Suppressor macrophage treated with lipopolysaccharide for 4 hours (primary cell): Measurements from ENCODE around the gene CSNK1G1.

Experiments
- DNase-seq: peaks from one replicate; pipeline ENCODE4 v3.0.0-alpha.2; 2020

The CSNK1G1 gene

GRCh38 chr15:64152507-64153387 lies 203.2 kb downstream of the CSNK1G1 start:
- no peak for DNase-seq

- DNase-seq = no peak
Observed at GRCh38 chr15:64151727-64152506, 204.1 kb downstream of the CSNK1G1 start, which contains the start of gene SNX22. Gene SNX22 (plus strand): TSS chr15:64151731. CDS start chr15:64151776, 45 bp downstream.

DNA sequence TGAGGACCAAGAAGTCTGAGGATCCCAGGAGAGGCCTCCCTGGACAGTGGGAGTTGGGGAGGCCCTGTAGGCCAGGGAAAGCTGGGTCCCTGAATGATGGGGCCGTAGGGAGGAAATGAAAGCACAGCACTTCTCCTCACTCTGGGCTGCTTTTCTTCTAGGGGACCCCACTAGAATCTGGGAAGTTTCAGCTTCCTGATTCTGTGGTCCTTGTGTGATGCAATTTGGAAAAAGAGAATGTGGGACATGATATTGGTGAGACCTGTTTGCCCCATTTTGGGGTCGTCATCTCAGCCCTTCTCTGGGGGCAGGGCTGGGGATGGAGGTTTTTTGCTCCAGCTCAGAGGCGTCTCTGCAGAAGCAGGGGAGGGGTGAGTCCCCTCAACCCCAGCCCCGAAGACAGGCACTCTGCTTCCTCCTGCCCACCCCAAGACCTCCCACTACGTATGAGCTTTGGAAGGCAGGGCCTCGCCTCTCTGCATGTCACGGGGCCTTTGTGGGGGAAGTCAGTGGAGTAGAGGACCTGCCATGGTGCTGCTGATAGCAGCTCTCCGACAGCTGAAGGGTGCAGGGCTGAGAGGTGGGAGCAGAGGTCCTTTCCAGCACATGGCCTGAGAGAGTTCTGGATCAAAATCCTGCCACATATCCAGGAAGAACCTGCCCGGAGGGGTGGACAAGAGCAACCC lies 205.9 kb downstream of the CSNK1G1 start:
- DNase-seq = no peak

GRCh38 chr15:64149424-64149823 lies 206.5 kb downstream of the CSNK1G1 start:
- peak; percentile 31 for DNase-seq

- no peak for DNase-seq
Observed at GRCh38 chr15:64148581-64148980, 207.4 kb downstream of the CSNK1G1 start.

DNA sequence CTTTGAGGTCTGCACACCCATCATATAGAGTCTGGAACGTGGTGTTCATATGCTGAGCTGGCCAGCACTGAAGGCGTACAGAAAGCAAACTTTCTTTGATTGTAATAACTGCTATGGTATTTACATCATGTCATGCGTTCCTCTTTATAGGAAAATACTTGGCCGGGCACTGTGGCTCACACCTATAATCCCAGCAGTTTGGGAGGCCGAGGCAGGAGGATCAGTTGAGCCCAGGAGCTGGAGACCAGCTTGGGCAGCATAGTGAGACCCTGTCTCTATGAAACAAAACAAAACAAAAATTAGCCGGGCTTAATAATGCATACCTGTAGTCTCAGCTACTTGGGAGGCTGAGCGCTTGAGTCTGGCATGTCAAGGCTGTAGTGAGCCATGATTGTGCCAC lies 207.8 kb downstream of the CSNK1G1 start:
- no peak for DNase-seq

DNA sequence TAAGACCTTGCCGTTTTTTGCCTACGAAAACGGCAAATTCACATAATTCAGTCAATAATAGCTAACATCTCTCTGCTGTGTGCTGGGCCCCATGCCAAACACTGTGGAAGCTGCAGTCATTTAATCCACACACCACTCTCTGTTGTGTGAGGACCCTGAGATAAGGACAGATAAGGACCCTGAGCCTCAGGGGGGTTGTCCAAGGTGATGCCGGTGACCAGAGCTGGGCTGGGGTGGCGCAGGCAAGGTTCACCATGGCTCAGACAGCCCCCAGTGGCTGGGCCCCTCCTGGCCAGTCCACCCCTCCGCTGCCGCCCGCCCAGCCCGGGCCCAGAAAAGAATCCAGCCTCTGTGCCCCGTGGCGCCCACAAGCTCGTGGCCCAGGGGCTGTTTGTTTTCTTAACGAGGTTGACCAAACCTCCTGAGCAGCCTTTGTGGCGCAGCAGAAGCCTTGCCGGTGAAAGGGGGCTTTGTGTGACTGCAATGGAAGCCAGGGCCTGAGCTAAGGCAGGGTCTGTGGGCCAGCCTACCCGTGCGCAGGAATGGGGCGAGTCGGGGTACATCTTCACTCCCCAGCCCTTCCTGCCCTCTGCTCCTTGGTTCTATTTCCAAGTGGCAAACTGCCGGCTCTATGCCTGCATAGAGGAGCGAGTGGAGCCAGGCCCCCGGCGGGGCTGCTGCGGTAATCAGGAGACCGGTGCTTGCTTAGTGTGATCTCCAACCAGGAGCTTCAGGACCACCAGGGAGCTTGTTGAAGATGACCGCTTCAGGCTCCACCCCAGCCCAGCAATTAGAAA lies 208.9 kb downstream of the CSNK1G1 start:
- DNase-seq = no peak

DNA sequence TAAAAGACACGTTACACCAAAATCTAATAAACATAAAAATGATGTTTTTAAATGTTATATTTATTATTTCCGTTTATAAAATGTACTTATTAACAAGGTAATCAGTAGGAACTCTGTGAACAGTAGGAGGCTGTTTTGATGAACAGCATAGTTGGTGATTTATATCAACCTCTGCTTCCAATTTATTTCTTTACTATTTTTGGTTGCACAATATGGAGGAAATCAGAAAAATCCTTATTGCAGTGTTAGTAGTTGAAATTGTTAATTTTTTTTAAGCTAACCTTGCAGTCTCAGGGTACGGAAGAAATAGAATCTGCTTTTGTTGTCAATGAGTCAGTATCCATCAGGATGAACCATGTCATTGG lies 209.5 kb downstream of the CSNK1G1 start:
- DNase-seq = no peak

- no peak for DNase-seq
Observed at GRCh38 chr15:64146041-64146440, 209.9 kb downstream of the CSNK1G1 start.

DNA sequence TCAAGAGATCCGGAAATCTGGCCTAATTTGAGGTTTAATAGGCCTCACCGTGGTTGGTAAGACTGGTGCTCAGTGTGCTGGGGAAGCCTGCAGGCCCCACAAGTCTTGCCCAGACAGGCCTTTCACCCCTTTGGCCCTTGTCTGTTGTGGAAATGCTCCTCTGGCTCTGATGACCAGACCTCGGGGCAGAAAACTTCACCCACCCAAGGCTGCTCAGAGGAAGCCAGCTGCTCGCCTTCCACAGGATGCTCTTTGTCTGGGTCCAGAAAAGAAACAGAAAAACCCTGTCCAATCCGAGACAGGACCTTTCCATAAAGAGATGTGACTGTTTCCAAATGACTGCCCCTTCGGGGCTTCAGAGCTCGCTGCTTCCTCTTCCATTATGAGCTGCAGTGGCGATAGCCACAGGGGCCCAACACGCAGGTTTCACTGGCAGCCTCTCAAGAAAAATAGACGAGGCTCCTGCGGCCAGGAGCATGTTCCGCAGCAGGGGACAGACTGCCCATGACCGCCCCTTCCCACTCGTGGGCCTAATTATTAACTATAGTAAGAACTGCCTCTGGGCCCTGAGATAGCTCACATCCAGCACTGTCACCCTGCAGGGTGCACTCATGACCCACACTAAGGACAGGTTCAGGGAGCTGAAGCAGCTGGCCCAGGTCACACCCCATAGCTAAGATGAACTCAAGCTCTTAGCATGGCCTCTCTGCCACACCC lies 211.2 kb downstream of the CSNK1G1 start:
- DNase-seq = no peak

GRCh38 chr15:64144192-64144564 lies 211.8 kb downstream of the CSNK1G1 start:
- no peak for DNase-seq

- no peak for DNase-seq
Observed at GRCh38 chr15:64143276-64143675, 212.7 kb downstream of the CSNK1G1 start.

DNA sequence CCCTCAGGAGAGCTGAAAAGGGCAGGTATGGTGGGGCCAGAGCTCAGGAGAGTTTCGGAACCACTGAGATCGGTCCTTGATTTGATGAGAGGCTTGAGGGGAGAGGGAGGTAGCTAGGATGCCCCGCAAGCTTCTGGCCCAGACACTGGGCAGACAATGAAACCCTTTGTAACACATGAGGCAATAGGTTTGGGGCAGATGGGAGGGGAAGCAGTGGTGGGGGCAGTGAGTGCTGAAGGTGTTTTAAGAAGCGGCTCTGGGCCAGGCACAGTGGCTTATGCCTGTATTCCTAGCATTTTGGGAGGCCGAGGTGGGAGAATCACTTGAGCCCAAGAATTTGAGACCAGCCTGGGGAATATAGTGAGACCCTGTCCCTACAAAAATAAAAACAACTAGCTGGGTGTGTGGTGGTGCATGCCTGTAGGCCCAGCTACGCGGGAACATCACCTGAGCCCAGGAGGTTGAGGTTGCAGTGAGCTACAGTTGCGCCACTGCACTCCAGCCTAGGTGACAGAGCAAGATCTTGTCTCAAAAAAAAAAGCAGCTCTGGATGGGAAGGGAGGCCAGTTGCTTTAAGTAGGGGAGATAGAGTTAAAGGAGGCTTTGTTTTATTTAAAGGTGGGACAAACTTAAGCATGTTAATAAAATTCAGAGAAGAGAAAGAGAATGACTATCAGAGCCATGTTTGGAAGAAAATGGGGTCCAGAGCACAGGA lies 214.0 kb downstream of the CSNK1G1 start:
- no peak for DNase-seq

DNA sequence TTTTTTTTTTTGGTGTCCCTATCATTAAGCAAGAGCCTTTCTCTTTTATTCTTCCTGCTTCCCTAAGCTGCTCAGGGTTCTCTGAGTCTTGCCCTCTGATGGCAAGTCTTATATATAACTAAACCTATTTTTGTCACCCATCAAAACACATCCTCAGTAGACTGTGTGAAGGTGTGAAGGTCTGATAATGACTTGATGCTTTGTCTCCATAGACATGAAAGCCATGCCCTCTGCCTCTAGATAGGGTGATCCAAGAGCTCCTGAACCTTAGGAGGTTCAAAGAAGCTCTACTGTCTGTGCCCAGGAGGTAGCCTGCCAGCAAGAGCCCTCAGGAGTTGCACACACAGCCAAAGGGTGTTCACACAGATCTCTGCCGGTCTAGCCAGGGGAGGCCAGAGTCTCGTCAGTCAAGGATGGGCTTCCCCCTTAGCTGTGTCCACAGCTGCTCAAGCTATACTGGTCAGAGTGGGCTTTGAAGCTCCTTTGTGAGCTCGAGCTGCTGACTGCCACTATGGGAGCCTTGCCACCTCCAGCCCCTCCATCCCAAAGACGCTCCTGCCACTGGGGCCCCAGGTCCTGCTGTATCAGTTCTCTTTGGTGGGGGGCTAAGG lies 217.5 kb downstream of the CSNK1G1 start:
- no peak for DNase-seq

GRCh38 chr15:64137226-64137833 lies 218.6 kb downstream of the CSNK1G1 start:
- DNase-seq = no peak

- DNase-seq = no peak
Observed at GRCh38 chr15:64136347-64136746, 219.6 kb downstream of the CSNK1G1 start.

- DNase-seq = no peak
Observed at GRCh38 chr15:64134345-64134829, 221.6 kb downstream of the CSNK1G1 start.

DNA sequence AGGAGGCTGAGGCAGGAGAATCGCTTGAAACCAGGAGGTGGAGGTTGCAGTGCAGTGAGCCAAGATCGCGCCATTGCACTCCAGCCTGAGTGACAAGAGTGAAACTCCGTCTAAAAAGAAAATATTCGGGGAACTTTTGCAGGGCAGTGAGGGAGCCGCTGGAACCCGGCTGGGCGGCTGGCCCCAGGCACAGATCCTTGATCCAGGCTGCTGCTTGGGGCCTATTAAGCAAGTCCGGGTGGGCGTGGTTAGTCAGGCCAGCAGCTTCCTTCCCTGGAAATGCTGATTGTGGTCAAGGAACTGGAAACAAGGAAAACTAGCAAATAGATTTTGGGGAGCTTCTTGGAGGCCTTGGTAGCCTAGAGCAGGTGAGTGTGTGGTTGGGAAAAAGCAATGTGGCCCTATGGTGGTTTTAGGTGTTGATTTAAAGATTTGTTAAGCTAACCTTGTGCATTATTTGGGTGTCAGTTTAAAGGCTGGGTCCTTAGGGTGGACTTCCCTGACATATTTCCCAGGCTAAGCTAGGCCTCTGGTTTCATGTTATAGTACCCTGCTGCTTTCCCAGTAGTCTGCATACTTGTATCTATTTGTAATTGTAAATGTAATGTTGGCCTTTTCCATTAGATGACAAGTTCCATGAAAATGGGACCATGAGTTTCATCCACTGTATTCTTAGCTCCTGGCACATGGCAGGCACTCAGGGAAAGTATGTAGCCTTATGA lies 222.2 kb downstream of the CSNK1G1 start:
- no peak for DNase-seq

DNA sequence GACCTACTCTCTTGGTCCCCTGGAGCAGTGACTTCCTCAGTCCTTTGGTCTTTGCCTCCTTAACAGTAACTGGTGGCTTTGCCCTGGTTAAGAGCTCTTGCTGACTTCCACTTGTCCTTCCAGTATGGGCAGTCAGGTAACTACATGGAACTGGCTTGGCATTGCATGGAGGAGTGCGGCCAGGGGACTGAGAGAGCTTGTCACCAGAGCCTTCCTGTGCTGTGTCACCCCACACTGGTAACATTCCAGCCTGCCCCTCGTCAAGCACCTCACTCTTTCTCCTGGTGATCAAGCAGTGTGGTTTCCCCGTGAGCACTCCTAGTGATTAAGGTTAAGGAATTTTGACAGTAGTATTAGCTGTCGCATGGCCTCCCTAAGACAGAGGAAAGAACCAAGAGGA lies 223.8 kb downstream of the CSNK1G1 start:
- no peak for DNase-seq

DNA sequence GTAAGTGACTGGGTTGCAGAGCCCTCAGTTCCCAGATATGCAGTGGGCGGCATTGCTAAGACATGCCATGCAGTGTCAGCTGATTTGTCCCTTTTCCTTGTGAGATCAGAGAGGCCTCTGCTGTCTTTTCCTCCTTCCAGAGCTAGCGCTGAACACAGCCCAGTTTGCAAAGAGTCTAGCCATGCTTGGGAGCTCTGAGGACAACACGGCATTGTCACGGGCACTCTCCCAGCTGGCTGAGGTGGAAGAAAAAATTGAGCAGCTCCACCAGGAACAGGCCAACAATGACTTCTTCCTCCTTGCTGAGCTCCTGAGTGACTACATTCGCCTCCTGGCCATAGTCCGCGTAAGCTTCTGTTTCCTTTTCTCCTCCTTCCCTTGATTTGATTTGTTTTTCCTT lies 224.4 kb downstream of the CSNK1G1 start:
- DNase-seq = no peak
